GM19035 (cell line): ENCODE data around the gene CYS1.
A peak's percentile ranks its signal among the peaks of the same experiment; 100 is the strongest.

Experiments
- ATAC-seq: cut with Tn5 transposase; IDR thresholded peaks from one replicate; pipeline ENCODE4 v1.9.1; 2021; ENCODE audit not compliant: unreplicated experiment

The CYS1 gene

DNA sequence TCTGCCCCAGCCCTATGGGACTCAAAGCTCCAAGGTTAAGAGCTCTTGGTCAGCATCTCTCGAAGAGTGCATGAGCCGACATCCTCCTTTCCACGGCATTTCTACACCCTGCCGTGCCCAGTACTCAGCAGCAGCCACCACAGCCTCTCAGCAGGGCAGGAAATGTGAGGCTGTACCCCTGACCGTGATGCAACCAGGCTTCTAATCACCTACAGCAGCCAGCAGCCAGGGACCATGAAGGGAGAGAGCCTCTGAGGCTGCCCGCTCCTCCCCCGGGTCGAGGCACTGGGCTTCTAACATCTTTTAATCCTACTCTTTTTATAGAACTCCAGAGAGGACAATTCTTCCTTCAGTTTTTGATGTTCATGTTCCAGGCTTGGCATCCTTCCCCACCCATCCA, 6.5 kb downstream of the CYS1 start:
- ATAC-seq, result no peak

DNA sequence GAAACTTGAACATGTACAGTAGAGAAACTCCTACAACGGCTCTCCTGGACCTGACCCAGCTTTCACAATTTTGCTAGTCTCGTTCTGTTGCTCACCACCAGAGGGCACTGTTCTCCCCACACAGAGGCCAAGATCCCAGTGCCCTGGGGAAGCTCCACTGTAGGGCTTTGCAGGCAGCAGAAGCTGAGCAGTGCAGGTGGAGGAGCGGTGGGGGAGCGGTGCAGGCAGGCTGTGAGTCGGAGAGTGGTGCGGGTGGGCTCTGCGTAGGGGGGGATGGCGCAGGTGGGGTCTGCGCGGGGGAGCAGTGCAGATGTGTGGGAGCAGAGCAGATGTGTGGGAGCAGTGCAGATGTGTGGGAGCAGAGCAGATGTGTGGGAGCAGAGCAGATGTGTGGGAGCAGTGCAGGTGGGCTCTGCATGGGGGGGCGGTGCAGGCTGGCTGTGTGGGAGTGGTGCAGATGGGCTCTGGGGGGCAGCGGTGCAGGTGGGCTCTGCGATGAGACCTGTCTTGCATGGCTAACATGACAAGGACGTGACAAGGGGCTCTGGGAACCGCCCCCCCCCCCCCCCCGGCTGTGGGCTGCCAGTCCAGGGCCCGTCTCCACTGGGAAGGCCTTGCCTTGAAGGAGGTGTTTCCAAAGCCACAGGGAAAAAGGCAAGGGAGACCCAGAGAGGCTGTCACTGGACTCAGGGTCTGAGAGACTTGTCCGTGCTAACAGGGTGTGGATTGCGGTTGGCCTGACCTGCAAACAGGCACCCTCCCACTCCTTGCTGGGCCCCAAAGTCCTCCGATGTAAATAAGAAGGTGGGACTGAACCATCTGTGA, 7.3 kb downstream of the CYS1 start:
- ATAC-seq, result peak; percentile 82

DNA sequence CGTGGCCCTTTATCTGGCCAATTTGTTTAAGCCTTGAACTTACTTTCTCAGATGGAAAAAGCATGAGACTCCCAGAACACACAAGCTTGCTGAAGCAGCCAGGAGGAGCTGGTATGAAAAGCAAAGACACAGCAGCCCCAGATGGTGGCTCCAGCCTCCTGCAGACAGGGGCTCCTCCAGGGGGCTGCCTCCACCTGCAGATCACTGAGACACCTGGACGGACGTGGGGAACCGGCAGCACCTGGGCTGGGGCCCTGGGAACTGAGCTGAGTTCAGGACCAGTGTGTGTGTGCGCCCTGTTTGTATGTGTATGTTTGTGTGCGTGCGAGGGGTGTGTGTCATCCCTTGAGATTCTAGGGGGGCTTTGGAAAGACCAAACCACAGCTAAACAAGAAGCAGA, 8.6 kb downstream of the CYS1 start:
- no peak for ATAC-seq

DNA sequence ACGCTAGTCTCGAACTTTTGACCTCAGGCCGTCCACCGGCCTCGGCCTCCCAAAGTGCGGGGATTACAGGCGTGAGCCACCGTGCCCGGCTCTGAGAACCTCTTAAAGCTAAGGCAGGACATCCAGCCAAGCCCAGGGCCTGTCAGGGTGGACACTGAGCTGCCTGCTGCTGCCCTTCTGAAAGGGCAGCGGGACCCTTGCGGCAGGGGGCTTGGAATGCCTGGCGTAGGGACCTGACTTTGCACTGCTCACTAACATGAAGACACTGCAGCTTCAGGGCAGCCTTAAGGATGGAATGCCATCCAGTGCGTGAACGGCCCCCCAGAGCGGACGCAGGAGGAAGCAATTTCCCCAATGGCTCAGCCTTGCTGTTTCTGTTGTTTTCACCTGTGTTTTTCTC, 9.0 kb downstream of the CYS1 start:
- ATAC-seq, result no peak

DNA sequence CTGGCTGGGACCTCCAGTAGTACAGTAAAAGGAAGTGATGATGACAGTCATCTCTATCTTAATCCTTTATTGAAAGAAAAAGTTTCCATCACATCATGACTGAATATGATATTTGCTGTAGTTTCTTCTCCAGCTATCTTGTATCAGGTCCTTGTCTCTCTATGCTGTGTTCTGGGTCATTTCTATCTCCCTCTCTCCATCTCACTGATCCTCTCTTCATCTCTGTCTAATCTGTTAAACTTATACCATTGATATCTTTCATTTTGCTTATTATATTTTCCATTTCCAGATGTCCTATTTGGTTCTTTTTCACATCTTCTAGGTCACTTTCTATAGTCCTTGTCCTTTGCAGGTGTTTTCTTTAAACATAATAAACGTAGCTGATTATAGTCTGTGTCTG, 12.3 kb downstream of the CYS1 start:
- no peak for ATAC-seq

DNA sequence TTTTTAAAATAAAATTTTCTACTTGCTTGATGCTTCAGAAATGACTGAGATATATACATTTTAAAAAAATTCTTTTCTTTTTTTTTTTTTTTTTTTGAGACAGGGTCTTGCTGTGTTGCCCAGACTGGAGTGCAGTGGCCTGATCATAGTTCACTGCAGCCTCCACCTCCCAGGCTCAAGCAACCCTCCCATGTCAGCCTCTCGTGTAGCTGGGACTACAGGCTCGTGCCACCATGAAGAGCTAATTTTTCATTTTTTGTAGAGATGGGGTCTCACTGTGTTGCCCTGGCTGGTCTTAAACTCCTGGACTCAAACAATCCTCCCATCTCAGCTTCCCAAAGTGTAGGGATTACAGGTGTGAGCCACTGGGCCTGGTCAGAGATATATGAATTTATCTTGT, 12.9 kb downstream of the CYS1 start:
- no peak for ATAC-seq

DNA sequence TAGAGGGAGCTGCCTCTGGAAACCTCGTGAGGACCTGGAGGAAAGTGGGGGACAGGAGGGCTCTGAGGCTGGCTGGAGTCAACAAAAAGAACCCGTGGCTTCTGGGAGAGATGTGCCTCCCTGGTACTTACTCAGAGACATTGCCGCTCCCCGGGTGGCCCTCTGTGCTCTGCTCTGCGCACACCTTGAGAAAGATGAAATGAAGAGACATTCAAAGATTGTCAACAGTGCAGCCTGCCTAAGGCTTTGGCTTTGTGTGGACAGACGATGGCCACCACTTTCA, 14.5 kb downstream of the CYS1 start:
- no peak for ATAC-seq

DNA sequence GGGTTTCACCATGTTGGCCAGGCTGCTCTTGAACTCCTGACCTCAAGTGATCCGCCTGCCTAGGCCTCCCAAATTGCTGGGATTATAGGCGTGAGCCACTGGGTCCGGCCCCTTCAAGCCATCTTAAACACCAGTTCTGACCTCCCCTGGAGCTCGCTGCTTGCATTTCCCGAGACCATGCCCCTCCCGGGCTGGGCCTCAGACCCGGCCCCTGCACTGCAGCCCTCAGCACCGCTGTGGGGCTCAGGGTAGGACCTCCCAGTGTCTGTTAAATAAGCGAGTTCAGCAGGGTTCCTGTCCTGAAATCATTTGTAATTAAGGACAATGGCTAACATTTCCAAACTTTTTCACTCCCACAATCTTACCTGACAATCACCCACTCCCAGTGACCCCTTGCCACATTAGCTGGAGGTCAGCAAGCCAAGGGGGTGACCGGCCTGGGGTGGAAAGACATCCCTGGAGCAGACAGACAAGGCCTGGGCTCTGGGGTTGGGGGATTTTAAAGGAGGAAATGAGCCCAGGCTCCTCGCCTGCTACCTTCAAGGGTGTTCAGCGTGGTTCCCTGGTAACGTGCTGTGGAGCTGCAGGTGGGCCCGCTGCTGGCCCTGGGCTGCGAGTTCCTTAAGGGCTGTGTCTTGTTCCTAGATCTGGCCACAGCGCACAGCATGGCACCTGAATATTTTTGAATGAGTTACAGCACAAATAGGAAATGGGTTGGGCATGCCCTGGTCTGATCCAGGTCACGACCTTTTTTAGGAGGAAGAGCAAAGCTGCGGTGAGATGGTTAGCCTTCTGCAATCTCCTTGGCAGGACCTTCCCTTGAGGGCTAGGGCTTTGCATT, 15.1 kb downstream of the CYS1 start:
- ATAC-seq, result no peak

DNA sequence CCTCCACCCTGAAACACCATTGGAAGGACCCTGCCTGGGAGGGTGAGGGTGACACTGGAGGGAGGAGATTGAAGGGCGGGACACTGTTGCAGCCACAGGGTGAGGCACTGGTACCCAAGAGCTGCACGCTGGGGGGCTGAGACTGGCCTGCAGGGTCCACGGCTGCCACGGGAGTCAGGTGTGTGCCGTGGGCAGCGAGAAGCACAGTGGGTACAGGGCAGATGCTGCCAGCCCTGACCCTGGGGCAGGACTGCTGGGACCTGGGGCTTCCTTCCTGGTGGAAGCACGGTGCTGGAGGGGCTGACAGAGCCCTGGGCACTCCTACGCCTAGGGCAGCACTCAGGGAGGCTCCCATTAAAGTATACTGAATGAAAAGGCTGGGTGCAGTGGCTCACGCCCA, 16.6 kb downstream of the CYS1 start:
- ATAC-seq, result no peak

DNA sequence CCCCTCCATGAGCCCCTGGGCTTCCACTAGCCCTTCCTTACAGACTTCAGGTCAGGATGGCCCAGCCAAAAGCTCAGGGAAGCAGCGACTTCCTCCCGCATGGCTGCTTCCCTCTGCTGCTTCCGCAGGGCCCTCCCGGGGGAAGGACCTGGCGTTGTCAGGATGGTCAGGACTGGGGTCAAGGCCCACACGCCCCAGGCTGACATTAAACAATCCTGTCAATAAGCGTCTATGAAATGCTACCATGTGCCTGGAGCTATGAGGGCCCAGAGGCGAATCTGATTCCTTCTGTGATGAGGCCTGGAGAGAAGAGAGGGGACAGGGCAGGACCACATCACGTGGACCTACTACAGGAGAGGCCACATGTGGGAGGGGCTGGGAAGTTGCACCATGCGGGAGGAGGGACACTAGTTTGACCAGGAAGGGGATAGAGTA, 17.3 kb downstream of the CYS1 start:
- no peak for ATAC-seq

DNA sequence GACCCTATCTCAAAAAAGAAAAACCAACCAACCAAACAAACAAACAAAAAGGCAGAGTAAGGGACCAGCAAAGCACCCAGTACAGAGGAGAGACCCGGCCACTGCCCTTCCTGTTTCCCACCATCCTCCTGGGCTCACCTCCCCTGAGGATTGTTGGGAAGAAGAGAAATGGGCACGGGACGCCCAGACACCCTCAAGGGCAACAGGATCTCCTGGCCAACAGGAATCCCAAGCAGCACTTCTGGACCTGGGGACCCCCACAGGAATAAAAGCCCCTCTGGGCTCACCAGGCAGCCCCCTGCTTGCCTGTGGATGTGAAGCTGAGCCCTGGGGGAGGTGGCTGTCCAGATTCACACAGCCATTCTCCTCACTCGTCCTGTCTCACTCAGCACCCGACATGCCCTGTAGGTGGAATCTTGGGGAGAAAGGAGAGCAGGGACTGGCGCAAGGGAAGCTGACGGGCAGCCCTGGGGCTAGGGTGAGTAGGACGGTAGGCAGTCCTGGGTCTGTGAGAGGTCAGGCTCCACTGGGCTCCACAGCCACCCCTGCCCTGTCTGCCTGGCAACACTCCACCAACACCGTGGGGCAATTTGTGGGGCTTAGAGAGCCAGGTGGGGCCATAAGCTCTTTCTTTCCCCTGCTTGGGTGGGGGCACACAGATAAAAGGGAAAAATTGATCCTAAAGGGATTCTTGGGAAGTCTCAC, 18.8 kb downstream of the CYS1 start:
- no peak for ATAC-seq

DNA sequence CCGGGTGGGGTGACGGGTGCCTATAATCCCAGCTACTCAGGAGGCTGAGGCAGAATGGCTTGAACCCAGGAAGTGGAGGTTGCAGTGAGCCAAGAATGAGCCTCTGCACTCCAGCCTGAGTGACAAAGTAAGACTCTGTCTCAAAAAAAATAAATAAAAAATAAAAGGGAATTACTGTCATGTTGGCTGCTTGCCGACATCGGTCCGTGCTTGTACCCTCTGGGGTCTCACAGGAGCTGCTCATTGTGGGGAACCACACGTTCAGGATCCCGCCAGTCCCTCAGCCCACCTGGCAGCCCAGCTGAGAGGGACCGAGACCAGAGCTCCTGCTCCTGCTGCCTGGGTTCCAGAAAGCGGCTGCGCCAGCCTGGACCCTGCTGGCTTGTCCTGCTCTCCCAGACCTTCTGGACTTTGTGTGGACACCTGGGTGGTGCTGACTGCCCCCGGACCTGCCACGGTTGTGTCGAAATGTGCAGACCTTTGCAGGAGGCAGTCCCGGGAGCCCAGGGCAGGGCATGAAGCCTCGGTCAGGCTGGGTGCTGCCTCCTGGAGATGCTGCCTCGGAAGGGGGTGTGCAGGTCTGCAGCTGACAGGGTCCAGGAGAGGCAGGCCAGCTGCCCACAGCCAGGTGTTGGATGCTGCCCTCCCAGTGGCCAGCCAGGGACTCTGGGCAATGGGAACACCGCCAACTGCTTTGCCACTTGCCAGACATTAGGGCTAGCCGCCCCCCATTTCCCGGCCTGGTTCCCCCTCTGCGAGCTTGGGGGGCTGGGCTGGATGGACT, 20.5 kb downstream of the CYS1 start:
- ATAC-seq, result no peak

DNA sequence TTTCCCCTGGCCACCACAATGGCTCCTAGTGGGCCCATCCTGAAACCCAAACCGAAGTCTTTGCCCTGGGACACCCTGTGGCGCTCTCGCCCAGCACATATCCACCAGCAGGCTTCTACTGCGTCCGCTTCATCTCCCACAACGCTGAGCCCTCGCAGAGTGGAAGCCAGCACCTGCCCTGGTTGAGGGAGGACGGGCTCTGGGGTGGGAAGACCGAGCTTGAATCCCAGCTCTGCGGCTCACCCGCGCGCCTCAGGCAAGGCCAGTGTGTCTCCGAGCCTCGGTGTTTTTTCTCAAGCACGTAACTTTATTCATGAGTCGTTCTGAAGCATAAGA, 21.2 kb downstream of the CYS1 start:
- ATAC-seq, result no peak

DNA sequence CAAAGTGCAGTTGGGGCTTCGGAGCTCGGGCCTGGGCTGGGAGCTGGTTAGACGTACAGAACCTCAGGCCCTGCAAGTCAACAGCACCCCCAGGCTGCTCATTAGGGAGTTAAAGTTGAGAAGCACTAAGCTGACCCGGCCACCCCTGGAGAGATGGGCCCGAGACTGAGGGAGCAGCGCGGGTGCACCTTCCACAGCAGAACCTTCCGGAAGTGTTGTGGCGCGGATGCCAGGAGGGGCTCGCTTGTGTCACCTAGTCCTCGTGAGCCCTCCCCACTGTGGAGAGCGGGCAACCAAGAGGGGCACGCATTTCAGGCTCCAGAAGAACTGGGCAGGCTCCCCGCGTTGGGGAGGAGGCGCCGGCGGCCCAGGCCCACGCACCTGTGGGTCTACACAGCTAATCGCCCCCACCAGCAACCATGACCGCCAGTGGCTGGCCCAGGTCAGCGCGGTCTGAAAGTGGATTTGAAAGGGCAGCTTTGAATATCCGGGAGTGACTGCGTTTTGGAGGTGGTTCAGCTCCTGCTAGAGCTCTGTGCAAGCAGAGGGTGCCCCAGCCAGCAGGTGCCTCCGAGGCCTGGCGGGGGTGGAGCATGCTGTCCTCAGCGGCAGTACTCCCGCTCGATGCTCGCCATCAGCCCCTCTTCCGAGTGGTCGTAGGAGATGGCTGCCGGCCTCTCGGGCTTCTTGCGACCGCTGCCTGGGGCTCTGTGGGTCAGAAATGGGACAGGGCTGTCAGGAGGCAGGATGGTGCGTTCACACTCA, 21.8 kb downstream of the CYS1 start:
- ATAC-seq, result no peak

DNA sequence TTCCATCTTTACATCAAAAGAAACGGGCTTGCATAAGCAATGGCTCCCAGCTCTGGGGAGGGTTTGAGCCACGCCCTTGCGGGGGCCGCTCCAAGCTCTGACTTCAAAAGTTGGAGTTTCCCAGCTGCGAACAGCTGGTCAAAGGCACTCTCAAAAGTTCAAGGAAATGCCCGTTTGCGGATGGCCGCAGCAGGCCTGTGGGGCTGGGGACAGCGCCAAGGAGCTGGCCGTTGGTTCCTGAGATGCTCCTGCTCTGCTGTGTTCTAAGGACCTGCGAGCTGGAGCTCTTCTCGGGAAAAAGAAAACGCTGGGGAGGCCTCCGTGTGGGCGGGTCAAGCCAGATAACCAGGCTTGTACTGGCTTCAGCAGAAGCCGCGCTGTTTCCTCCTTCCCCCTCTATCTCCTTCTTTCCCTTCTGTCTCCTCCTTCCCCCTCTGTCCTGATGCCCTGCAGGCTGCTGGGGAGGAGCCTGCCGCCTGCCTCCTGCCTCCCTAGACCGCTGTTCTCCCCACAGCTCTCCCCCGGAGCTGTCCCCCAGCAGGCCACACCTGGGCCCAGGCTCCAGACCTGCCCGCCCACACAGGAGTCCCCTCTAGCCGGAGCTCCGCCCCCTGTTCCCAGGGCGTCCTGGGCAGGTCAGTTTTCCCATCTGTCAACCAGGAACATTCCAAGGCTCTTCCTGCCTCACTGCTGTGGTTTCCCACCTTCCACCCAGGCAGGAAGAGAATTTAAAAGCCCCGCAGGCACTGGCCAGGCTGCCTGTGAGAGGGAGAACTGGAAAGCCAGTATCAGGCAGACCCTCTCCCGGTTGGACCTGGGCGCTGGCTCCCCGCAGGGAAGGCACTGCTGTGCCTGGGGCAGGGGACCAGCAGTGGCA, 22.7 kb downstream of the CYS1 start:
- ATAC-seq, result no peak

DNA sequence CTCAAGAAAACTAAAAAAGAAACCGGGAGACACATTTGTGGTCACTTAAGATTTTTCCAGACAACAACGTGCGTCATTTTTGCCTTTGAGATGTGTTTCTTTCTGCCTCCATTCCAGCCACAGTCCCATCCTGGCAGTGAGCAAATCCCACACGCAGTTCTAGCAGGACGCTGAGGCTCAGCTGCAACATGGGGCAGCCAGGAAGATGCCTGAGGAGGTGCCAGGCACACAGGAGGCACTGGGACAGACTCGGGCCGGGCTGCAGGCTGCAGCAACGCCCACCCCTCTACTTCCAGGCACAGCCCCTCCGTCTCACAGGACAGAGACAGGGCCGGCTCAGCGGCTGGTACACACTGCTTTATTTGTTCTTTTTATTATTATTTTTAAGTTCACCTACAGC, 23.8 kb downstream of the CYS1 start:
- ATAC-seq, result no peak

DNA sequence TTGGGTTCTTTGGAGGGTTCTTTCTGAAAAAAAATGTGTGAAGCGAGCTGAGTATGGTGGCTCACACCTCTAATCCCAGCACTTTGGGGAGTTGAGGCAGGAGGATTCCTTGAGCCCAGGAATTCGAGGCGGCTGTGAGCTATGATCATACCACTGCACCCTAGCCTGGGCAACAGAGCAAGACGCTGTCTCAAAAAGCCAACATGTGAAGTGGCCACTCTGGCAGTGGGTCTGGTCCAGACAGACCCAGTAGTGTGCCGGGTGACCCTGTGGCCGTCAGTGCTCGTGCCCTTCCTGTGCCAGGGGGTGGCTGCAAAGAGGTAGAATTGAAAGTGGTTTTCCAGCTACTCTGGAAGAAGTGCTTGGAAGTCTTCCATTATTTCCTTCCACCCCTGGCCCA, 25.2 kb downstream of the CYS1 start:
- ATAC-seq, result no peak

DNA sequence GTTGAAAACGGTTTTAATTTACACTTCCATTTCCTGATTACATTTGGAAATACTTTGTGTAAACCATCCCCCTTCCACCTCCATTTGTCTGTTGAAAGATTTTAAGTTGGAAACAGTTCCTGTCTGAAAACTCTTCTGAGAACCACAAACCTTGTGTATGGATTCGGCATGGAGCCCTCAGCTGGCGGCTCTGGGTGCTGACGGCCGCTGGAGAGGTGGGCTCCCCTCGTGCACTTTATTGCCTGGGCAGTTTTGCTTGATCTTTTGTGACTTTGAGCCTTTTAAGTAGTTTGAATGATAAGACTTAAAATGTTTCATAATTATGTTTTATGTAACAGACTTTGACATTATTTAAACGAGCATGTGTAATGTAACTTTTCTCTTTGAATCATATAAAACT, 25.8 kb downstream of the CYS1 start:
- no peak for ATAC-seq

DNA sequence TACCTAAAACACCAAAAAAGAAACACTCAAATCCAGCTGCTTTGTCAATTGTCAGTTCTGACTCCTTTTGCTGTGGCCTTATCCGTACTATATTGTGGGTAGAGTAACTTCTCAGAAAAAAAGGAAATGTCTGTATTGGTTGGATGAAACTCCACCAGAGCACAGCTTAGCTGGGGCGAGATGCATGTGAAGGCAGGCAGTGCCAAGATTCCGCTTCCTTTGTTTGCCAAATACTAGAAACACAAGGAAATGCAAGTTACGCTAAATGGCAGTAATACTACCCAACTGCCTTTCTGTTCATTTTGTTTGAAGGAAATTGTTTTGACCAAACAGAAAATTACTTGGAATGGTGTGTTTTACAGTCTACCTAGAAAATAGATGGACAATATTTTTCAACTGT, 26.9 kb downstream of the CYS1 start:
- ATAC-seq, result no peak

DNA sequence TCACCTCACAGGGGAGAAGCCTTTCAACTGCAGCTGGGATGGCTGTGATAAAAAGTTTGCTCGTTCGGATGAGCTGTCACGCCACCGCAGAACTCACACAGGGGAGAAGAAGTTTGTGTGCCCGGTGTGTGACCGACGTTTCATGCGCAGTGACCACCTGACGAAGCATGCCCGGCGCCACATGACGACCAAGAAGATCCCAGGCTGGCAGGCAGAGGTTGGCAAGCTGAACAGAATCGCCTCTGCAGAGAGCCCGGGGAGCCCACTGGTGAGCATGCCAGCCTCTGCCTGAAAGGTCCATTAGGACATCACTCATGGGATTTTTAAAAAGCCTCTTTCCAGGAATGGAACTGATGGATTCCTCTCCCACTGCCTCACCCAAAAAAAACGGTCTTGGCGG, 28.0 kb downstream of the CYS1 start:
- ATAC-seq, result no peak
